Measurements from ENCODE around the gene NFKB2. TPM values are rescaled to one million over a fixed set of nuclear protein-coding genes. Genes with fewer than 3 reads are reported as not detected.

NFKB2 gene
- polyA plus RNA-seq, 10 donors, result 13.6 to 18.0 (median 15.7) TPM

- DNase-seq, result peak; percentile 77 to 94 (median 90)
These were observed 55.0 kb downstream of the NFKB2 start for GRCh38 chr10:102450374-102451104.

- DNase-seq, result no peak
These were observed 55.8 kb downstream of the NFKB2 start, which contains the start of gene C10orf95 for GRCh38 chr10:102451105-102451969. Gene C10orf95 (minus strand): TSS chr10:102451543. CDS start chr10:102451093, 450 bp downstream.

Other genes with a start within 250 kb of the NFKB2 start
- 10 to 100 TPM; 55.7 to 82.8 (median 66.3) TPM for gene NOLC1, start 243.3 kb upstream of the NFKB2 start, polyA plus RNA-seq (ENCODE audit: insufficient read length in 10 of 10)
- under 1 TPM; 0.25 to 0.80 (median 0.33) TPM for gene ELOVL3, start 169.4 kb upstream of the NFKB2 start, polyA plus RNA-seq (ENCODE audit: insufficient read length in 10 of 10)
- gene PITX3, start 154.2 kb upstream of the NFKB2 start, polyA plus RNA-seq (ENCODE audit: insufficient read length in 10 of 10), result 10 to 100 TPM in 9 of 10 donors, 1 to 10 TPM in 1; 9.9 to 16.9 (median 12.9) TPM
- gene GBF1, start 150.2 kb upstream of the NFKB2 start, polyA plus RNA-seq (ENCODE audit: insufficient read length in 10 of 10), result 10 to 100 TPM; 41.2 to 56.6 (median 51.1) TPM
- gene PSD, start 23.1 kb downstream of the NFKB2 start, polyA plus RNA-seq (ENCODE audit: insufficient read length in 10 of 10), result 10 to 100 TPM in 1 of 10 donors, 1 to 10 TPM in 9; 3.8 to 11.6 (median 5.9) TPM
- gene FBXL15, start 25.1 kb downstream of the NFKB2 start, polyA plus RNA-seq (ENCODE audit: insufficient read length in 10 of 10), result 1 to 10 TPM; 3.2 to 7.8 (median 4.8) TPM
- gene CUEDC2, start 36.9 kb downstream of the NFKB2 start, polyA plus RNA-seq (ENCODE audit: insufficient read length in 10 of 10), result 10 to 100 TPM; 45.7 to 63.9 (median 52.8) TPM
- under 1 TPM in 2 of 10 donors, not detected in 8; 0.12 to 0.13 TPM for gene C10orf95, start 55.8 kb downstream of the NFKB2 start, polyA plus RNA-seq (ENCODE audit: insufficient read length in 10 of 10)
- gene ACTR1A, start 107.0 kb downstream of the NFKB2 start, polyA plus RNA-seq (ENCODE audit: insufficient read length in 10 of 10), result 100 to 1,000 TPM in 1 of 10 donors, 10 to 100 TPM in 9; 72.6 to 104 (median 79.8) TPM
- 10 to 100 TPM; 11.0 to 18.5 (median 14.5) TPM for gene SUFU, start 108.3 kb downstream of the NFKB2 start, polyA plus RNA-seq (ENCODE audit: insufficient read length in 10 of 10)
- 10 to 100 TPM; 67.0 to 87.1 (median 74.8) TPM for gene TRIM8, start 248.8 kb downstream of the NFKB2 start, polyA plus RNA-seq (ENCODE audit: insufficient read length in 10 of 10)